Measurements from ENCODE around the gene DNAJC5G.

Gene DNAJC5G

DNA sequence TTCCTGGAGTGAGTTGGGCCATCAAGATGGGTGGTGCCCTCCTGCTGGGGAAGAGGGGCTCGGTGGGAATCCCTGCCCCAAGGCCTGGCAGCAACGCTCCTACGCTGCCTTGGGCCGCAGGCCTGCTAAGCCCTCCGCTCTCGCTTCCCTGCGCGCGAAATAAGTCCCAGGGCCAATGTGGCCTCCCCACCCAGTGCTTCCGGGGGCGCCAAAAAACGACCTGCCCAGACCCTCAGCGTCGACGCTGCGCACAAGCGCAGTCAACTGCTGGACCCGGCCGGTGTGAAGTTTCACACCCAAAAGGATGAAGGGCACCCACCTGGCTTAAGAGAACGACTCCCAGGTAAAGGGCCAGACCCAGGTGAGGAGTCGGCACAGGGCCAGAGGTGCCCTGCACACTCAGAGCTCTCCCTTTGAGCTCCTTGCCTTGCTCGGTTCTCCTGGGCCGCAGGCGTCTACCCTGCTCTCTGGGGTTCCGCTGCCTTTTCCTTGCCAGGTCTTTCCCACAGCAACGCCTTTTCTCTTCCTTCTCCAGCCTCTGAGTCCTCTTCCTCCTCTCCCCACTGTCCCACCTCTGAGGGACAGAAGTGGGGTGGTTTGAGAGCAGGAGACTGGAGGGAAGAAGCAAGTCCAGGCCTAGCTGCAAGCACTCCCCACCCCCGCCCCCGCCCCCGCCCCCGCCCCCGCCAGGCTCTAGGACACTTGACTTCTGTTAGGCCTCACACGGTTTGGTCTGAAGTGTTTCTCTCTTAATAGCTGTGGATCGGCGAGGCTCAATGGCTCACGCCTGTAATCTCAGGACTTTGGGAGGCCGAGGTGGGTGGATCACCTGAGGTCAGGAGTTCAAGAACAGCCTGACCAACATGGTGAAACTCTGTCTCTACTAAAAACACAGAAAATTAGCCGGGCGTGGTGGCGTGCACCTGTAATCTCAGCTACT, at the start of gene DNAJC5G:
Gene DNAJC5G (plus strand): TSS at position 223 of the 940 bp plus-strand sequence. CDS start 1,296 bp downstream, outside the sequence.
- no peak for DNase-seq (ENCODE audit: low read depth)

DNA sequence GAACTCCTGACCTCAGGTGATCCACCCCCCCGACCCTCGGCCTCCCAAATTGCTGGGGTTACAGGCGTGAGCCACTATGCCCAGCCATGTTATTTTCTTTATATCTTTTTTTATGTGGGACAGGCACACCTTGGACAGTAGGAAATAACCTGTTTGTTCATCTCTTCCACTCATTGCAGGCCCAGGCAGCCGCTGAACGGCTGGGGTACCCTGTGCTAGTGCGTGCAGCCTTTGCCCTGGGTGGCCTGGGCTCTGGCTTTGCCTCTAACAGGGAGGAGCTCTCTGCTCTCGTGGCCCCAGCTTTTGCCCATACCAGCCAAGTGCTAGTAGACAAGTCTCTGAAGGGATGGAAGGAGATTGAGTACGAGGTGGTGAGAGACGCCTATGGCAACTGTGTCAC, 49.7 kb upstream of the DNAJC5G start:
- no peak for DNase-seq (ENCODE audit: low read depth)

- DNase-seq (ENCODE audit: low read depth), result no peak
Measured at GRCh38 chr2:27227501-27227900, 47.7 kb upstream of the DNAJC5G start.

GRCh38 chr2:27231921-27232320, 43.3 kb upstream of the DNAJC5G start:
- no peak for DNase-seq (ENCODE audit: low read depth)

- no peak for DNase-seq (ENCODE audit: low read depth)
Measured at GRCh38 chr2:27233341-27233740, 41.9 kb upstream of the DNAJC5G start.

DNA sequence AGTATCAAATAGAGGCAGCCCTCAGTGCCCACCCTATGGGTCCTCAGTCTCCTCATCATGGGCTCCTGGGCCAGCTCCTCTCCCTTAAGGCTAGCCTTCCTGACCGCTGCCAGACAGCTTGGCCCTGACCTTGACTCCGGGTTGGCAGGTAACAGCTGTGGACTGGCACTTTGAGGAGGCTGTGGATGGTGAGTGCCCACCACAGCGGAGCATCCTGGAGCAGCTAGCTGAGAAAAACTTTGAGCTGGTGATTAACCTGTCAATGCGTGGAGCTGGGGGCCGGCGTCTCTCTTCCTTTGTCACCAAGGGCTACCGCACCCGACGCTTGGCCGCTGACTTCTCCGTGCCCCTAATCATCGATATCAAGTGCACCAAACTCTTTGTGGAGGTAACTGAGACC, 39.1 kb upstream of the DNAJC5G start:
- DNase-seq (ENCODE audit: low read depth), result no peak

GRCh38 chr2:27236626-27237025, 38.6 kb upstream of the DNAJC5G start:
- no peak for DNase-seq (ENCODE audit: low read depth)

DNA sequence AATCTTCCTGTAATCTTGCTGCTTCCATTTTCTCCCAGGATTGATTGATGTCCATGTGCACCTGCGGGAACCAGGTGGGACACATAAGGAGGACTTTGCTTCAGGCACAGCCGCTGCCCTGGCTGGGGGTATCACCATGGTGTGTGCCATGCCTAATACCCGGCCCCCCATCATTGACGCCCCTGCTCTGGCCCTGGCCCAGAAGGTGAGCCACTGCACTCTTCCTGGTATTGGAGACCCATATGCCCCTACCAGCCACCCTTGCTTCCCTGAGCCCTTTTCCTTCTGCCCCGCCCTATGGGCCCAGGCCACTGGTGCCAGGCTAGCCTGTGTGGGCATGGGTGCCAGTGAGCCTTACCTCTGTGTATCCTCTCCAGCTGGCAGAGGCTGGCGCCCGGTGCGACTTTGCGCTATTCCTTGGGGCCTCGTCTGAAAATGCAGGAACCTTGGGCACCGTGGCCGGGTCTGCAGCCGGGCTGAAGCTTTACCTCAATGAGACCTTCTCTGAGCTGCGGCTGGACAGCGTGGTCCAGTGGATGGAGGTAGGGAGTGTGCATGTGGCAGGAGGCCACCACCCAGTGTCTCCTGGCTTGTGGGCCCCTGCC, 37.8 kb upstream of the DNAJC5G start:
- no peak for DNase-seq (ENCODE audit: low read depth)

GRCh38 chr2:27238976-27239375, 36.3 kb upstream of the DNAJC5G start:
- DNase-seq (ENCODE audit: low read depth), result no peak

DNA sequence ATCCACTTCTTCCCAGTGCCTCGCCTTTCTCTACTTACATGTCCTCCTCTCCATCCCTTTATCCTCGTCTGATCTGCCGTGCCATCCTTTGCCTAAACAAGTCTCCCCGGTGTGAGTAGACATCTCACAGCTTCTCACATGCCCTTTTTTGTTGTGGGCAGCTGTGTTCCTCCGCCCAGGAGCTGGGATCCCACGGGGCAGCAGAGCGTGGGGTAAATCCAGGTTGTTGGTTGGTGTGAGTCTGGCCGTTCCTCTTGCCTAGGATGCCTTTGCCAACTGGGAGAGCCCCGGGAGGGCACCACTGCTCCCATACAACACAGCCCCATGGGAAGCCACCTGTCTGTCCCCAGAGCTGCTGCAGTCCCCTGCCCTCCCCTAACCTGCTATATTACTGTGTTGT, 34.8 kb upstream of the DNAJC5G start:
- DNase-seq (ENCODE audit: low read depth), result no peak

DNA sequence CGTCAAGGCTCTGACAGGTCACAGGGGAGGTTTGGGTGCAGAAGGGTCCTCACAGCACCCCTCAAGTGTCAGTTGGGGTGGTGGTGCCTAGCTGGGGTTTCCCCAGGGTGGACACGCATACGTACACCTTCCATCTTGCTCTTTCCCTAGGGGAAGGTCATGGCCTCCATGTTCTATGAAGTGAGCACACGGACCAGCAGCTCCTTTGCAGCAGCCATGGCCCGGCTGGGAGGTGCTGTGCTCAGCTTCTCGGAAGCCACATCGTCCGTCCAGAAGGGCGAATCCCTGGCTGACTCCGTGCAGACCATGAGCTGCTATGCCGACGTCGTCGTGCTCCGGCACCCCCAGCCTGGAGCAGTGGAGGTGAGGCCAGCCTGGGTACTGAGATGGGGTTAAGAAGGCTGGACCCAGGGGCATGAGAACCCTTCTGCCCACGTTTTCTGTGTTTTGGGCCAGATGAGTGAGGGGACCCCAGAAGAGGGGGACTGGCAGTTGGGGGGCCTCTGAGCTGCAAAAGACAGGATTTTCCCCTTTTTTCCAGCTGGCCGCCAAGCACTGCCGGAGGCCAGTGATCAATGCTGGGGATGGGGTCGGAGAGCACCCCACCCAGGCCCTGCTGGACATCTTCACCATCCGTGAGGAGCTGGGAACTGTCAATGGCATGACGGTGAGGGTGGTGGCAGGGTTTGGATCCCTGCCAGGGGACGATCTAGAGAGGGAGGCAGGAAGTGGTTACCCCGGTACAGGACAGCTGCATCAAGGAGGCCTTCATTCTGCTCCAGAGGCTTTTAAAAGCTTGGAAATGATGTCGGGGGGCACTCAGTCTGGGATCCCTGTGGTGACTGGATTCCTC, 33.2 kb upstream of the DNAJC5G start:
- no peak for DNase-seq (ENCODE audit: low read depth)

DNA sequence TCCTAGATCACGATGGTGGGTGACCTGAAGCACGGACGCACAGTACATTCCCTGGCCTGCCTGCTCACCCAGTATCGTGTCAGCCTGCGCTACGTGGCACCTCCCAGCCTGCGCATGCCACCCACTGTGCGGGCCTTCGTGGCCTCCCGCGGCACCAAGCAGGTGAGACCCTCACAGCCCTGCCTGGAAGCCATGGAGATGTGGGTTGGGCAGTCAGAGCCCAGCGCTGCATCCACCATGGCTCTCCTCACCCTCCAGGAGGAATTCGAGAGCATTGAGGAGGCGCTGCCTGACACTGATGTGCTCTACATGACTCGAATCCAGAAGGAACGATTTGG, 32.6 kb upstream of the DNAJC5G start:
- DNase-seq (ENCODE audit: low read depth), result no peak

- DNase-seq (ENCODE audit: low read depth), result no peak
Measured at GRCh38 chr2:27243391-27244130, 31.7 kb upstream of the DNAJC5G start.

- DNase-seq (ENCODE audit: low read depth), result no peak
Measured at GRCh38 chr2:27245116-27245515, 30.1 kb upstream of the DNAJC5G start.

DNA sequence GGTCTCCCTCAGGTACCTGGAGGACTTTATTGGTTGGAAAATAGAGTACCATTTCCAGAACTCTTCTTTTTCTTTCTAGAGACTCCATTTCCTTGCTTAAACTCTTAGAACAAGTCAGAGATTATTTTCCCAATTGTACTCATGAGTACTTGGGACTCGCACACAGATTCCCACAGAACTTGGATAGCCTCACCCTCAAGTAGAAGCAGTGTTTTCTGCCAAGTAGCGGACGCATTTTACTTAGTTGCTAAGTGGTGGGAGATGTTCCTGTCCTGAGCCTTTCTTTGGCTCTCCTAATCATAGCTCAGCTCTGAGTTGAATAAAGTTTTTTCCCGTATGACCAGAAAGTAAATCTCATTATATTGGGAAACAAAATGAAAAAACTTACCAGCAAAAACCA, 29.6 kb upstream of the DNAJC5G start:
- no peak for DNase-seq (ENCODE audit: low read depth)

- no peak for DNase-seq (ENCODE audit: low read depth)
Measured at GRCh38 chr2:27247893-27248292, 27.3 kb upstream of the DNAJC5G start.

DNA sequence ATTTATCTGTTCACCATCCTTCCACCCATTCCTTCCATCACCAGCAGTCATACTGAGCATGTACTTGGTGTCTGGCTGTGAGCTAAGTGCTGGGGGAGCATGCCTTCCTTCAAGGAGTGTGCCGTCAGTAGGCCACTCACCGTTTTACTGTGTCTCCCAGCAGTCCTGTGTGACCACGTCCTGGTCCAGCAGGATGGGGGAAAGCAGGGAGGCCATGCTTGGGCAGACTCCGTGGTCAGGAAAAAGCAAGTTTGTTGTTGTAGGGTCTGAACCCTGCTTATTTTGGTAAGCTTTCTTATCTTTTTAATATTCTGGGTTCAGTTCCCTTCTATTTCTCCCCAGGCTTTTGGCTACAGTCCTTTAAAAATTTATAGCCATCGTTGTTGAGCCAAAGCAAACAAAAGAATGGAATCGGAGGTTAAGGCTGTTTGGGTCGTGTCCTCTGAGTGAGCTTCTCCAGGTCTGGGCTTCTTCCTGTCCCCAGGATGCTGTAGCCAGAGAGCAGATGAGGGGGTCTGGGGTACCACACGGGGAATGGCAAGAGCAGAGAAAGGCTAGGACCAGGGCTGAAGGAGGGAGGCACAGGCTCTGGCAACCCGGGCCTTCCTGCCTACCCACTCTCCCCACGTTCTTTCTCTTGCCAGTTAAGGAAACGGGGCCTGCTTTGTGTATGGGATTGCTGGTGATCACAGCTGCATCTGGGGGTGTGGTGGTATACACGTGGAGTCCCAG, 25.9 kb upstream of the DNAJC5G start:
- DNase-seq (ENCODE audit: low read depth), result no peak

DNA sequence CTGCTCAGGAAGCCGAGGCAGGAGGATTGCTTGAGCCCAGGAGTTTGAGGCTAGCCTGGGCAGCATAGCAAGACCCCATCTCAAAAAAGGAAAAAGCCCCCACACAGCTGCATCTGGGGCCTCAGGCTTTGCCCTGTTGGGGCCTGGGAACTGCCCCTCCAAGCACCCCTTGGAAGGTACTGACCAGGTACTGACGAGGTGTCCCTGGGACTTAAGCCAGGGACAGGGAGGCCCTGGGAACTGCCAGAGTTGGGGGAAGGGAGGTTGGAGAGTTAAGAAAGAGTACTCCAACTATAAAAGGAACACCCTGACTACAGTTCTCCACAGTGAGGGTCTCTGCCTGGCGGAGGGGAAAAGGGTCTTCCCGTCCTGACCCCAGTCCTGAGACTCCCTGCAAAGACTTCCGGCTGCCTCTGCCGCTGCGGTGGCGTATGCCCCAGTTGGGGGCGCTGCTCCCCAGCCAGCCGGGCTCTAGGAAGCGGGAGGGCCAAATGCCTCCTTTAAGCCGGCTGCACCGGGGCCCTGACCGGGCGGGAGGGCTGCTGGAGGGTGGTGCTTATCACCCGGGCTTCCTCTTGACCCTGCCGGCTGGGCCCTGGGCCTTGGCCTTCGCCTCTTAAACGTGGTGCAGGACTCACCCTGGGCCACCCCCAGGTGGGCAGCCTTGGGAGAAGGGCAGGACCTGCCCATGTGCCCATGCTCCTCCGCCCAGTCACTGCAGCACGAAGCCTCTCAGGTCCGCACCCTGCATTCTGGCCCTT, 25.2 kb upstream of the DNAJC5G start:
- peak; percentile 43 for DNase-seq (ENCODE audit: low read depth)

- no peak for DNase-seq (ENCODE audit: low read depth)
Measured at GRCh38 chr2:27250652-27251379, 24.4 kb upstream of the DNAJC5G start.

DNA sequence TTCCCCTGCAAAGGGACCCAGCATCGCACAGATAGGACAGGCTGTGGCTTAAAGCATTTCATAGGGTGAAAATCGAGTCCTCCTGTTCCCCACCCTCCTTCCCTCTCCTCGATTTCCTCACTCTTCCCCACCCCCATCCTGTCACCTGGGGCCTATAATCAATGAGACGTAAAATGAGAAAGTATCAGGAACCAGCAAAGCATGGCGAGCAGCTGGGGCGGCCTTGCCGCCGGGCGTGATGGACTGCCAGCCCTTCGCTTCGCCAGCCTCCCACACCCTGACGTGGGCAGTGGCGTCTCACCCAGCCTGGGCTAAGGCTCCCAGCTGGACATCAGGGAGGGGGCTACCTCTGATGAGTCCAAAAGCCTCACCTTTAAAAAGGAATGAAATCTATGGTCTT, 23.5 kb upstream of the DNAJC5G start:
- no peak for DNase-seq (ENCODE audit: low read depth)
